SK-N-MC (cell line): Measurements from ENCODE around the gene PIGR.

Experiments used
- DNase-seq: peaks from one replicate; pipeline ENCODE4 v3.0.0-alpha.2; 2011; ENCODE audit warnings: low read depth, low spot score
- H3K27ac ChIP-seq: fragments of 200-600 bp; sonication (generic); 2 replicates; pipeline ENCODE4 v1.5.1; 2016; ENCODE audit warnings: mixed run types
- H3K36me3 ChIP-seq: fragments of 200-600 bp; sonication (generic); 2 replicates; pipeline ENCODE4 v1.6.1; 2017; ENCODE audit warnings: antibody characterized with exemption, low read length, mixed read lengths; ENCODE audit not compliant: insufficient read depth
- H3K4me3 ChIP-seq: fragments of 200-600 bp; sonication (generic); 2 replicates; pipeline ENCODE4 v1.5.1; 2016
- H3K9ac ChIP-seq: fragments of 200-600 bp; sonication (generic); 2 replicates; pipeline ENCODE4 v1.8.0; 2017; ENCODE audit warnings: mixed run types, mixed read lengths; ENCODE audit not compliant: insufficient read length
- H3K9me3 ChIP-seq: fragments of 200-600 bp; sonication (generic); 2 replicates; pipeline ENCODE4 v1.6.1; 2017; ENCODE audit warnings: low read depth, mild to moderate bottlenecking, antibody characterized with exemption, low read length, moderate library complexity, mixed read lengths
- EZH2 ChIP-seq: fragments of 200-600 bp; sonication (generic); IDR thresholded peaks from one replicate; pipeline ENCODE4 v1.6.1; 2017; ENCODE audit warnings: antibody characterized with exemption
- FOXP2 ChIP-seq: optimal IDR thresholded peaks from 2 replicates; pipeline ENCODE3; 2011; ENCODE audit warnings: mild to moderate bottlenecking, moderate library complexity; ENCODE audit not compliant: insufficient read depth; ENCODE audit errors: extremely low read length, control extremely low read depth
- POLR2AphosphoS5 ChIP-seq: IDR thresholded peaks from 2 replicates; pipeline ENCODE4 v1.6.1; 2012; ENCODE audit warnings: mild to moderate bottlenecking, low read depth, low read length, borderline replicate concordance

PIGR gene

DNA sequence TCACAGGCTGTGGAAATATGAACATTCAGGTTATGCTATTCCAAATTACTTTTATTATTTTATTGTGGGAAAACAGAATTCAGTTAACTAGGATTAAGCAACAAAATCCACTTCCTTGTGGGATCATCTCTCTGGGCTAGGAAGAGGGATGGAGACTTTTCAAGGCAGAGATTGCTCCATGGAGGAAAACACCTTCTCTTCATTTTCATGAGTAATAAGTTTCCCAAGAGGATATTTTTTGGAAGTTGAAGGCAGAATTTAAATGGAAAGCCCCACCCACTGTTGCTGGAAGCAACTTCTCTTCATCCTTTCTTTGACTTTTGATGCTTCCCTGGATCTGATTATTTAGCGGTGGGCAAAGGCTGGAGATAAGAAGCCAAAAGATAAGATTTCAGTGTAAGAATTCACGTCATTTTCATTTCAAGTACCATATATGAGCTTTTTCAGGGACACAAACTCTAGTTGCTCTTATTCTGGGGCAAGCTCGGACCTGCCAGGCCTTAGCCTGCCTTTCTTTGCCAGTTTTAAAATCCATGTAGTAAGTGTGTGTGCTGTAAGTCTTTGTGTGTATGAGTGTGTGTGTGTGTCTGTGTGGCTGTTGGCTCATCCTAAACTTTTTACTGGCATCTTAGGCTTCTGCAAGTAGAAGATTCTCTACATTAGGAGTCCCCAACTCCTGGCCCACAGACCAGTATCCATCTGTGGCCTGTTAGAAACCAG, 60.8 kb downstream of the PIGR start:
- no peaks in the 10 kb centered on the region for H3K9me3 ChIP-seq
- no peak for DNase-seq
- no peaks in the 10 kb centered on the region for H3K36me3 ChIP-seq
- no peak overlapping the region for H3K4me3 ChIP-seq
- no peak overlapping the region for H3K9ac ChIP-seq
- TF ChIP-seq FOXP2 (no peak), POLR2AphosphoS5 (no peak), EZH2 (no peak)
- H3K27ac ChIP-seq: no peak overlapping the region

DNA sequence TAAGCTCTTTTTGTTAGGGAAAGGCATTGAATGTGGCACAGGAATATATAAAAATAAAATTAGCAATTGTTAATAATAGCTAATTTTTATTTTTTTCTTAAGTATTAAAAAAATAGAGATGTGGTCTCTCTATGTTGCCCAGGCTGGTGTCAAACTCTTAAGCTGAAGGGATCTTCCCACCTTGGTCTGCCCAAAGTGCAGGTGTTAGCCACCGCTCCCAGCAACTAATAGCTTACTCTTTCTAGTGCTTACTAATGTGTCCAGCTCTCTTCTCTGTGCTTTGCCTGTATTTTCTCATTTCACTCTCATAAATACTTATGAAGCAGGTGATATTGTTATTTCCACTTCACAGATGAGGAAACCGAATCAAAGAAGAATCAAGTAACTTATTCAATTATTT, 62.4 kb downstream of the PIGR start:
- Histone ChIP-seq H3K27ac (no peak overlapping the region), H3K4me3 (no peak overlapping the region), H3K9me3 (no peaks in the 10 kb centered on the region), H3K36me3 (no peaks in the 10 kb centered on the region), H3K9ac (no peak overlapping the region)
- no peak for TF ChIP-seq POLR2AphosphoS5
- no peak for TF ChIP-seq FOXP2
- TF ChIP-seq EZH2: no peak
- no peak for DNase-seq

DNA sequence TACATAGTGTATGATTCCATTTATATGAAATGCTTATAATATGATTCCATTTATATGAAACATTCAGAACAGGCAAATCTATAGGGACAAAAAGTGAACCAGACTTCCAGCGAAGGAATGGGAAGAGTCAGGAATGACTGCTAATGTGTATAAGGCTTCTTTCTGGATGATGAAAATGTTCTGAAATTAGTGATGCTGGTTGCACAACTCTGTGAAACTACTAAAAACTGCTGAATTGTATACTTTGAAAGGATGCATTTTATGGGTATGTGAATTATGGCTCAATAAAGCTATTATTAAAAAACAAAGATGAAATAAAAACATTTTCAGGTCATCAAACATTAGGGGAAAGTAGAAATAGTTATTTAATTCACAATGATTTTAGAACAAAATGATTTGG, 63.1 kb downstream of the PIGR start:
- H3K4me3 ChIP-seq: no peak overlapping the region
- peak; percentile 60 for DNase-seq
- no peak overlapping the region for H3K9ac ChIP-seq
- no peak overlapping the region for H3K27ac ChIP-seq
- H3K9me3 ChIP-seq: no peaks in the 10 kb centered on the region
- H3K36me3 ChIP-seq: no peaks in the 10 kb centered on the region
- no peak for TF ChIP-seq POLR2AphosphoS5
- TF ChIP-seq FOXP2: no peak
- no peak for TF ChIP-seq EZH2

DNA sequence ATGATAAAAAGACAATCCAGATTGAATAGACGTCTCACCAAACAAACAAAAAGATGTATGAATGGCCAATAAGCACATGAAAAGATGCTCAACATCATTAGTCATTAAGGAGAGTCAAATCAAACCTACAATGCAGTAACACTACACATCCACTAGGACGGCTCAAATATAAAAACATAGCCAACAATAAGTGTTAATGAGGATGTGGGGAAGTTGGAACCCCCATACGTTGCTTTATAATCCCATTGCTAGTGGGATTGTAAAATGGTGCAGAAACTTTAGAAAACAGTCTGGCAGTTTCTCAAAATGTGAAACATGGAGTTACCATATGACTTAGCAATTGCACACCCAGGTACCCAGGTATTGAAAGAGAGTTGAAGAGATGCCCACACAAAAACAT, 63.7 kb downstream of the PIGR start:
- TF ChIP-seq EZH2: no peak
- TF ChIP-seq FOXP2: no peak
- TF ChIP-seq POLR2AphosphoS5: no peak
- Histone ChIP-seq H3K4me3 (no peak overlapping the region), H3K36me3 (no peaks in the 10 kb centered on the region), H3K27ac (no peak overlapping the region), H3K9ac (no peak overlapping the region), H3K9me3 (no peaks in the 10 kb centered on the region)
- no peak for DNase-seq

DNA sequence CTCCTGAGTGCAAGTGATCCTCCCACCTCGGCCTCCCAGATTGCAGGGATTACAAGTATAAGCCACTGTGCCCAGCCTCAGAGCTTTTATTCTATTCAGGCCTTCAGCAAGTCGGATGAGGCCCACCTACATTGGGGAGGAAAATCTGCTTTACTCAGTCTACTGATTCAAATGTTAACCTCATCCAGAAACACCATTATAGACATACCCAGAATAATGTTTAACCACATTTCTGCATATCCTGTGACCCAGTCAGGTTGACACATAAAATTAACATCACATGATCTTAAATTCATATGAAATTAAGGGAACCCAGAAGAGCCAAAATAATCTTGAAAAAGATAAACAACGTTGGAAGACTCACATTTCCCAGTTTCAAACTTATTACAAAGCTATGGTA, 66.0 kb downstream of the PIGR start:
- no peak overlapping the region for H3K4me3 ChIP-seq
- DNase-seq: no peak
- no peaks in the 10 kb centered on the region for H3K9me3 ChIP-seq
- no peak overlapping the region for H3K27ac ChIP-seq
- H3K36me3 ChIP-seq: no peaks in the 10 kb centered on the region
- no peak for TF ChIP-seq POLR2AphosphoS5
- no peak for TF ChIP-seq FOXP2
- TF ChIP-seq EZH2: no peak
- H3K9ac ChIP-seq: no peak overlapping the region
